ENCODE measurements around the gene USF3.

Gene USF3

DNA sequence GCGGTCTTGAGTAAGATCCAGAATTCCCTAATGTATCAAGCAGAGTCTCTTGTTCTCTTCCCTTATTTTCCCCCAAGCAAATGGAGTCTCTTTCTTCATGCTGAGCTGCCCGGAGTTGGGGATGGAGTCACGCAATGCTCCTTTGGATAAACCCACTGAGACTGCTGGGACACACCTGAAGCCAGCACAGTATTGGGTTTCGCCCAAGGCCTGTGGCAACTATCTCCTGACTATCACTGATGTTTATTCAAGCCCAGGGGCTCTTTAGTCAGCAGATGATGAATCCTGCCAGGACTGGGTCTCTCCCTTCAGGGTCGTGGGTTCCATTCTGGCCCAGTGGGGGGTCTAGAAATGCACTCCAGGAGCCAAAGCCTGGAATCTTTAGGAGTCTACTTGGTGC lies 11.3 kb downstream of the USF3 start:
- DNase-seq (ENCODE audit: low read depth) = no peak
- H3K4me3 ChIP-seq (ENCODE audit: low read length) = no peak overlapping the region
- TF ChIP-seq, protein P1, sequence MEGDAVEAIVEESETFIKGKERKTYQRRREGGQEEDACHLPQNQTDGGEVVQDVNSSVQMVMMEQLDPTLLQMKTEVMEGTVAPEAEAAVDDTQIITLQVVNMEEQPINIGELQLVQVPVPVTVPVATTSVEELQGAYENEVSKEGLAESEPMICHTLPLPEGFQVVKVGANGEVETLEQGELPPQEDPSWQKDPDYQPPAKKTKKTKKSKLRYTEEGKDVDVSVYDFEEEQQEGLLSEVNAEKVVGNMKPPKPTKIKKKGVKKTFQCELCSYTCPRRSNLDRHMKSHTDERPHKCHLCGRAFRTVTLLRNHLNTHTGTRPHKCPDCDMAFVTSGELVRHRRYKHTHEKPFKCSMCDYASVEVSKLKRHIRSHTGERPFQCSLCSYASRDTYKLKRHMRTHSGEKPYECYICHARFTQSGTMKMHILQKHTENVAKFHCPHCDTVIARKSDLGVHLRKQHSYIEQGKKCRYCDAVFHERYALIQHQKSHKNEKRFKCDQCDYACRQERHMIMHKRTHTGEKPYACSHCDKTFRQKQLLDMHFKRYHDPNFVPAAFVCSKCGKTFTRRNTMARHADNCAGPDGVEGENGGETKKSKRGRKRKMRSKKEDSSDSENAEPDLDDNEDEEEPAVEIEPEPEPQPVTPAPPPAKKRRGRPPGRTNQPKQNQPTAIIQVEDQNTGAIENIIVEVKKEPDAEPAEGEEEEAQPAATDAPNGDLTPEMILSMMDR (conservative IDR thresholded peaks at IDR 0.05; ENCODE audit: low read depth, low read length) = no peak

DNA sequence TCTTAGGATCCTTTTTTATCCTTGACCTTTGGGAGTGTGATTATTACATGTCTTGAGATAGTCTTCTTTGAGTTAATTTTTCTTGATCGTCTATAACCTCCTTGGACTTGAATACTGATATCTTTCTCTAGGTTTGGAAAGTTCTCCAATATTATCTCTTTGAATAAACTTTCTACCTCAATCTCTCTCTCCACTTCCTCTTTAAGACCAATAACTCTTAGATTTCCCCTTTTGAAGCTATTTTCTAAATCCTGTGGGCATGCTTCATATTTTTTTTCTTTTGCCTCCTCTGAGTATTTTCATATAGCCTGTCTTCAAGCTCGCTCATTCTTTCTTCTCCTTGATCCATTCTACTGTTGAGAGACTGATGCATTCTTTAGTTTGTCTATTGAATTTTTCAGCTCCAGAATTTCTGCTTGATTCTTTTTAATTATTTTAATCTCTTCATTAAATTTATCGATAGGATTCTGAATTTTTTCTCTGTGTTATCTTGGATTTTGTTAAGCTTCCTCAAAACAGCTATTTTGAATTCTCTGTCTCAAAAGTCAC lies 12.1 kb downstream of the USF3 start:
- TF ChIP-seq, protein P1 (conservative IDR thresholded peaks at IDR 0.05; ENCODE audit: low read depth, low read length) = no peak
- H3K4me3 ChIP-seq (ENCODE audit: low read length) = no peak overlapping the region
- DNase-seq (ENCODE audit: low read depth) = no peak

DNA sequence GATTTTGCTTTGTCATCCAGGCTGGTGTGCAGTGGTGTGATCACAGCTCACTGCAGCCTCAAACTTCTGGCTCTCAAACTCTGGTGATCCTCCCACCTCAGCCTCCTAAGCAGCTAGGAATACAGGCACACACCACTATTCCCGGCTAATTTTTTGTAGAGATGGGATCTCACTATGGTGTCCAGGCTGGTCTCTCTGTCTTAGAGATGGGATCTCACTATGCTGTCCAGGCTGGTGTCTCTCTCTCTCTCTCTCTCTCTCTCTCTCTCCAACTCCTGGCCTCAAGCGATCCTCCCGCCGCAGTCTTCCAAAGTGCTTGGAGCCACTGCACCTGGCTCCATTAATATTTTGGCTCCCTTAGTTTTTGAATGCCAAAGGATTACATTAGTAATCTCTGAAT lies 17.7 kb downstream of the USF3 start:
- no peak for DNase-seq (ENCODE audit: low read depth)
- TF ChIP-seq, protein P1 (conservative IDR thresholded peaks at IDR 0.05; ENCODE audit: low read depth, low read length) = no peak
- H3K4me3 ChIP-seq (ENCODE audit: low read length) = no peak overlapping the region

DNA sequence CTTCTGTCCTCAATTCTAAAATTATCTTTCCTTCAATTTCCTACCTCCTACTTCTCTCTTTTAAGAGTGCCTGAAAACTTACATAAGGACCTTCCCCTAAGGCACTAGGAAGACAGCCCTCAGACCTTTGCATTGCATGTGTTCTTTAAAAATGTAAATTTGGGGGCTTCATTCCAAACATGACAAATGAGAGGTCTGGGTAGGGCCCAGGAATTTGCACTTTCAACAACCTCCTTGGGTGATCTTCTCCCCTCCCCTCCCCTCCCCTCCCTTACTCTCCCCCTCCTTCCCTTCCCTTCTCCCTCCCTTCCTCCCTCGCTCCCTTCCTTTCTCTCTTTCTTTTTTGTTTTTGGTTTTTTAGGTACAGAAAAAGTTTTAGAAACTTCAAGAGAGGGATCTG lies 18.7 kb downstream of the USF3 start:
- no peak overlapping the region for H3K4me3 ChIP-seq (ENCODE audit: low read length)
- TF ChIP-seq, protein P1 (conservative IDR thresholded peaks at IDR 0.05; ENCODE audit: low read depth, low read length) = no peak
- no peak for DNase-seq (ENCODE audit: low read depth)

DNA sequence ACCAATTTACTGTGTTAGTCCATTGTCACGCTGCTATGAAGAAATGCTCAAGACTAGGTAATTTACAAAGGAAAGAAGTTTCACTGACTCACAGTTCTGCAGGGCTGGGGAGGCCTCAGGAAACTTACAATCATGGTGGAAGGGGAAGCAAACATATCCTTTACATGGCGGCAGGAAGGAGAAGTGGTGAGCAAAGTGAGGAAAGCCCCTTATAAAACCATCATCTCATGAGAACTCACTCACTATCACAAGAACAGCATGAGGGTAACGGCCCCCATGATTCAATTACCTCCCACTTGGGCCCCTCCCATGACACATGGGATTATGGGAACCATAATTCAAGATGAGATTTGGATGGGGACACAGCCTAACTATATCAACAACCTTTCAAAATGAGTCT lies 20.2 kb downstream of the USF3 start:
- TF ChIP-seq, protein P1 (conservative IDR thresholded peaks at IDR 0.05; ENCODE audit: low read depth, low read length) = no peak
- H3K4me3 ChIP-seq (ENCODE audit: low read length) = no peak overlapping the region
- DNase-seq (ENCODE audit: low read depth) = no peak

DNA sequence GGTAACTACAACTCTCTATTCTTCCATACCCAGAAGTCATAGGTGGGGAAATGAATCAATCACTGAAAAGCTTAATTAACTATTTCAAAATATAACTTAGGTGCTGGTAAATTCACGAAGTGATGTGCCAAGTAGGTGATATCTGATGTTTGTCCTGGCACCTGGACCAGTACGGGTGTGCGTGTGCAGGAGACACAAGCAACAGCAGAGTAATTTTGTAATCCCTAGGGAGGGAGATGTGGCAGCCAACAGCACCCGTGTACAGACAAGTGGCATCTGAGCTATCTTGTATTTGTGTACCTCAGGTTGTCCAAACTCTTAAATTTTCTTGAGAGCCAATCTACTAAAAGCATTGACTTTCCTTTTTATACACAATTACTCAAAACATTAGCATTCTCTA lies 22.8 kb downstream of the USF3 start:
- no peak for DNase-seq (ENCODE audit: low read depth)
- H3K4me3 ChIP-seq (ENCODE audit: low read length) = no peak overlapping the region
- TF ChIP-seq, protein P1 (conservative IDR thresholded peaks at IDR 0.05; ENCODE audit: low read depth, low read length) = no peak

DNA sequence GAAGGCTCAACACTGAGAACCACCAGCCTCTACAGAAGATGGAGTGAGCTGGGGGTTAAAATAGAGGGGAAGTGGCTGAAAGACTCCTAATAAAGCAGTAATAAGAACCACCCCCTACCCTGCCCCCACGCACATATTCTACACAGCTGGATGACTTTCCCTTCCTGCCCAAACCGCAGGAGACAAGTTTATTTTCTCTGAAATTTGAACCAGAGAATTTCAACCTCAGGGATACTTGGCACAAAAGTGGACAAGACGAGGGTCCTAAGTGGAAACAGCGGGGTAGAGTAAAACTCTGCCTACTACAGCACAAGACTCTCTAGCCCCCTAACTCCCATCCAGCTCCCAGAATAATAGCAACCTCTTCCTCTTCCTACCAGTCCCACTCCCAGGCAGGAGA lies 28.4 kb downstream of the USF3 start:
- TF ChIP-seq, protein P1 (conservative IDR thresholded peaks at IDR 0.05; ENCODE audit: low read depth, low read length) = no peak
- H3K4me3 ChIP-seq (ENCODE audit: low read length) = no peak overlapping the region
- DNase-seq (ENCODE audit: low read depth) = no peak
